Natural killer cell (primary cell): Measurements from ENCODE around the gene ERBB2. TPM values are rescaled to one million over a fixed set of nuclear protein-coding genes. Genes with fewer than 3 reads are reported as not detected.
A peak's percentile ranks its signal among the peaks of the same experiment; 100 is the strongest.
"Not testable (repeated sequence)": the region's sequence is repeated elsewhere in the genome, so short reads cannot be mapped to it uniquely, and the experiment has no call there.

Source experiments
- ATAC-seq, 3 donors: fragments of 150-1000 bp in 2 of 3; fragments of 200-7000 bp in 1 of 3; cut with Tn5 transposase; 1 replicate in 1 of 3; 2 replicates in 2 of 3; pipeline ENCODE4 v1.10.0; 2021; ENCODE audit warnings: mild to moderate bottlenecking in 2 of 3, moderate library complexity in 2 of 3
- DNase-seq, 2 donors: peaks; one replicate each; pipeline versions ENCODE4 v3.0.0 to v3.0.0-alpha.2; 2013 to 2021; ENCODE audit warnings: mixed read lengths in 1 of 2
- H3K27ac ChIP-seq: one replicate; pipeline ENCODE4 v1.5.1; 2013; ENCODE audit warnings: mild to moderate bottlenecking, low read length
- H3K27me3 ChIP-seq: one replicate; pipeline ENCODE4 v1.6.1; 2013; ENCODE audit warnings: low read length; ENCODE audit not compliant: control insufficient read depth, insufficient read depth
- H3K36me3 ChIP-seq: one replicate; pipeline ENCODE4 v1.6.1; 2013; ENCODE audit warnings: low read length; ENCODE audit not compliant: control insufficient read depth, insufficient read depth
- H3K4me1 ChIP-seq: one replicate; pipeline ENCODE4 v1.6.1; 2013; ENCODE audit warnings: low read length; ENCODE audit not compliant: control insufficient read depth, insufficient read depth
- H3K4me3 ChIP-seq: one replicate; pipeline ENCODE4 v1.5.1; 2013; ENCODE audit warnings: low read length
- H3K9me3 ChIP-seq: one replicate; pipeline ENCODE4 v1.6.1; 2013; ENCODE audit warnings: low read length; ENCODE audit not compliant: control insufficient read depth, insufficient read depth
- H3K27ac Mint-ChIP-seq, 2 donors: one replicate each; pipeline ENCODE4 v1.8.0; 2022; ENCODE audit warnings: mild to moderate bottlenecking in 2 of 2, mixed read lengths in 2 of 2, moderate library complexity in 1 of 2
- H3K27me3 Mint-ChIP-seq, 2 donors: one replicate each; pipeline ENCODE4 v1.8.0; 2022; ENCODE audit warnings: low read depth in 2 of 2, mixed read lengths in 2 of 2
- H3K36me3 Mint-ChIP-seq: one replicate; pipeline ENCODE4 v1.8.0; 2022; ENCODE audit warnings: mixed read lengths
- H3K4me1 Mint-ChIP-seq, 2 donors: one replicate each; pipeline ENCODE4 v1.8.0; 2022; ENCODE audit warnings: mixed read lengths in 2 of 2
- H3K4me3 Mint-ChIP-seq: one replicate; pipeline ENCODE4 v1.8.0; 2022; ENCODE audit warnings: mild to moderate bottlenecking, moderate library complexity, mixed read lengths
- H3K9me3 Mint-ChIP-seq, 2 donors: one replicate each; pipeline ENCODE4 v1.8.0; 2022; ENCODE audit warnings: mixed read lengths in 2 of 2
- CTCF ChIP-seq: fragments of 200-600 bp; IDR thresholded peaks from one replicate; pipeline ENCODE4 v1.8.0; 2022; ENCODE audit warnings: antibody characterized with exemption
- WGBS: methylation state at CpG from one replicate; pipeline ENCODE4 v1.1.7; 2013; ENCODE audit warnings: missing lambda C conversion rate; ENCODE audit not compliant: insufficient coverage; 5-methylcytosine and 5-hydroxymethylcytosine counted together
- intact Hi-C: fragments of 100-400 bp; cut with micrococcal nuclease; formaldehyde crosslinking; loops from one replicate; pipeline ENCODE4 v1.14.2; 2022
- total RNA-seq, 4 donors: library from RNA; stranded (reverse); fragments of 120-200 nt in 1 of 4; gene quantifications; one replicate each; pipeline versions ENCODE4 v1.2.3 to v1.2.4, GENCODE V29; 2013 to 2022

ERBB2 gene
- total RNA-seq, 3 donors from 2014 or later (not counting 1 experiment from before 2014, with no cell fraction given) = 77.6 to 115 (median 82.1) TPM

- H3K27ac ChIP-seq = no peak overlapping the region
- DNase-seq (no peak), ATAC-seq (no peak)
- 94% methylated on average over 4 of the region's 4 CpGs for WGBS
- intact Hi-C loops = no loop called here
- H3K27me3 ChIP-seq = no peaks in the 10 kb centered on the region
- H3K36me3 Mint-ChIP-seq = no peaks in the 10 kb centered on the region
- H3K4me3 Mint-ChIP-seq = no peak overlapping the region
- H3K4me1 ChIP-seq = peaks cover 12% of the 10 kb centered on the region
- H3K27ac Mint-ChIP-seq = no peak overlapping the region
- peaks cover 5% of the 10 kb centered on the region in 2 donors for H3K4me1 Mint-ChIP-seq
- no peaks in the 10 kb centered on the region for H3K9me3 Mint-ChIP-seq
- H3K36me3 ChIP-seq = no peaks in the 10 kb centered on the region
- TF ChIP-seq CTCF = no peak
- no peaks in the 10 kb centered on the region for H3K27me3 Mint-ChIP-seq
- no peaks in the 10 kb centered on the region for H3K9me3 ChIP-seq
- H3K4me3 ChIP-seq = no peak overlapping the region
Observed at GRCh38 chr17:39747745-39748144, 47.9 kb downstream of the ERBB2 start.

- H3K4me3 ChIP-seq, intact Hi-C loops, H3K9me3 Mint-ChIP-seq, H3K27ac ChIP-seq, DNase-seq, H3K27me3 Mint-ChIP-seq, H3K36me3 Mint-ChIP-seq, ATAC-seq, H3K36me3 ChIP-seq, H3K27ac Mint-ChIP-seq, H3K4me3 Mint-ChIP-seq, H3K9me3 ChIP-seq, H3K27me3 ChIP-seq: not testable (repeated sequence)
- peaks cover 20% of the 10 kb centered on the region for H3K4me1 ChIP-seq
- WGBS = 93% methylated on average over 6 of the region's 8 CpGs
- peaks cover 11% of the 10 kb centered on the region in 2 donors for H3K4me1 Mint-ChIP-seq
Observed at GRCh38 chr17:39748444-39749034, 48.7 kb downstream of the ERBB2 start.

GRCh38 chr17:39750131-39751015 lies 50.5 kb downstream of the ERBB2 start:
- DNase-seq = no peak
- Mint-ChIP-seq H3K27ac (no peak overlapping the region), H3K27me3 (no peaks in the 10 kb centered on the region), H3K4me1 (peaks cover 18 to 19% of the 10 kb centered on the region in 2 donors), H3K4me3 (peak overlapping the region; percentile 37), H3K36me3 (no peaks in the 10 kb centered on the region), H3K9me3 (no peaks in the 10 kb centered on the region)
- TF ChIP-seq CTCF = no peak
- H3K27ac ChIP-seq = no peak overlapping the region
- H3K4me3 ChIP-seq = no peak overlapping the region
- no peaks in the 10 kb centered on the region for H3K36me3 ChIP-seq
- WGBS = 94% methylated on average over 9 of the region's 9 CpGs
- no peaks in the 10 kb centered on the region for H3K27me3 ChIP-seq
- intact Hi-C loops = loop anchor here (5.0 kb wide), 2 partner anchors 113 to 203 kb away; partner anchors contain the start of gene STARD3
- no peak for ATAC-seq
- H3K9me3 ChIP-seq = no peaks in the 10 kb centered on the region
- peaks cover 30% of the 10 kb centered on the region for H3K4me1 ChIP-seq

GRCh38 chr17:39751016-39751543 lies 51.2 kb downstream of the ERBB2 start:
- intact Hi-C loops = loop anchor here (5.0 kb wide), 2 partner anchors 114 to 204 kb away; partner anchors contain the start of gene STARD3
- ATAC-seq (no peak), DNase-seq (no peak)
- H3K4me1 ChIP-seq = peaks cover 38% of the 10 kb centered on the region
- Mint-ChIP-seq H3K4me3 (no peak overlapping the region), H3K9me3 (no peaks in the 10 kb centered on the region), H3K4me1 (peaks cover 25 to 26% of the 10 kb centered on the region in 2 donors), H3K36me3 (no peaks in the 10 kb centered on the region), H3K27ac (no peak overlapping the region), H3K27me3 (no peaks in the 10 kb centered on the region)
- H3K9me3 ChIP-seq = no peaks in the 10 kb centered on the region
- H3K36me3 ChIP-seq = no peaks in the 10 kb centered on the region
- no peak overlapping the region for H3K4me3 ChIP-seq
- no peak for TF ChIP-seq CTCF
- H3K27ac ChIP-seq = no peak overlapping the region
- 77% methylated on average over 5 of the region's 5 CpGs for WGBS
- no peaks in the 10 kb centered on the region for H3K27me3 ChIP-seq
